ENCODE results near the gene RBBP4.

The RBBP4 gene

DNA sequence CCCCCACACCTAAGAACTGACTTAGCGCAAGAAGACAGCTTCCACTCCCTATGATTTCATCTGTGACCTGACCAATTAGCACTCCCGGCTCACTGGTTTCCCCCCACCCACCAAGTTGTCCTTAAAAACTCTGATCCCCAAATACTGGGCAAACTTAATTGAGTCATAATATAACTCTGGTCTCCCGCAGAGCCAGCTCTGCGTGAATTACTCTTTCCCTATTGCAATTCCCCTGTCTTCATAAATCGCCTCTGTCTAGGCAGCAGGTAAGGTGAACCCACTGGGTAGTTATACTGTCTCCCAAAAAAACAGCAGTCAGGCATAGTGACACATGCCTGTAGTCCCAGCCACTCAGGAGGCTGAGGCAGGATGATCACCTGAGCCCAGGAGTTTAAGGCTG lies 37.5 kb upstream of the RBBP4 start:
- H3K27ac ChIP-seq (ENCODE audit: insufficient read depth in 1 of 2, low read depth in 1 of 2, low read length in 2 of 2, poor library complexity in 1 of 2, severe bottlenecking in 2 of 2), result no peak overlapping the region
- H3K9me3 ChIP-seq (ENCODE audit: control extremely low read depth in 1 of 5, control insufficient read depth in 4 of 5, insufficient read depth in 2 of 5, low read depth in 1 of 5, low read length in 4 of 5), result no peaks in the 10 kb centered on the region
- CTCF ChIA-PET, result no interaction called here
- no peaks in the 10 kb centered on the region for H3K27me3 ChIP-seq (replicated peaks in 2 of 5; ENCODE audit: control insufficient read depth in 4 of 5, insufficient read depth in 5 of 5, low read length in 4 of 5)
- 94% methylated on average over 4 of the region's 5 CpGs for WGBS (ENCODE audit: insufficient coverage)
- H3K4me3 ChIP-seq (ENCODE audit: control insufficient read depth in 1 of 7, extremely low read depth in 1 of 7, insufficient read depth in 4 of 7, low read depth in 2 of 7, low read length in 6 of 7), result no peak overlapping the region
- no peaks in the 10 kb centered on the region for H3K36me3 ChIP-seq (ENCODE audit: control insufficient read depth in 4 of 4, insufficient read depth in 4 of 4, low read length in 3 of 4)
- POLR2A ChIA-PET, result no interaction called here
- H3K4me1 ChIP-seq (ENCODE audit: control extremely low read depth in 1 of 4, control insufficient read depth in 4 of 4, insufficient read depth in 4 of 4, low read length in 3 of 4), result peaks cover 0 to 9% (median 7%) of the 10 kb centered on the region in 4 experiments
- no peak for DNase-seq

DNA sequence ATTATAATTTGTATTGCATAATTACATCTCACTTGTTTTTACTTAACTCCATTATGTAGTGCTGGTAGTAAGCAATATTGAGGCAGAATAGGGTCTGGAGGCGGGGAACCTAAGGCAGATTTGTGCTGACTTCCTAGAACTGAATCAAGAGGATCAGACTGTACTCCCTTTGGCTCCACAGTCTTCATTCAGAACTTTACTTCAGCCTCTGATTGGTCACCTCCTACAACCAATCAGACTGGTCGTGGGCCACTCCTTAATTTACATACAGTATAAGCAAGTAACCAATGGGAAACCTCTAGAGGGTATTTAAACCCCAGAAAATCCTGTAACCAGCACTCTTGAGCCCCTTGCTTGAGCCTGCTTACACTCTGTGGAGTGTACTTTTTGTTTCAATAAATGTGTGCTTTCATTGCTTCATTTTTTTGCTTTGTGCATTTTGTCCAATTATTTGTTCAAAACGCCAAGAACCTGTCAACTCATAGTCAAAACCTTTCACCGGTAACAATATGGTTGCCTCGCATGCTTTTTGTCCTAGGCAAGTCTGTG lies 32.3 kb upstream of the RBBP4 start:
- Histone ChIP-seq H3K4me1 (ENCODE audit: control extremely low read depth in 1 of 4, control insufficient read depth in 4 of 4, insufficient read depth in 4 of 4, low read length in 3 of 4) (peaks cover 3 to 13% (median 12%) of the 10 kb centered on the region in 4 experiments), H3K9me3 (ENCODE audit: control extremely low read depth in 1 of 5, control insufficient read depth in 4 of 5, insufficient read depth in 2 of 5, low read depth in 1 of 5, low read length in 4 of 5) (no peaks in the 10 kb centered on the region), H3K27ac (ENCODE audit: insufficient read depth in 1 of 2, low read depth in 1 of 2, low read length in 2 of 2, poor library complexity in 1 of 2, severe bottlenecking in 2 of 2) (no peak overlapping the region), H3K36me3 (ENCODE audit: control insufficient read depth in 4 of 4, insufficient read depth in 4 of 4, low read length in 3 of 4) (peaks cover 0 to 5% (median under 1%) of the 10 kb centered on the region in 4 experiments), H3K4me3 (ENCODE audit: control insufficient read depth in 1 of 7, extremely low read depth in 1 of 7, insufficient read depth in 4 of 7, low read depth in 2 of 7, low read length in 6 of 7) (no peak overlapping the region), H3K27me3 (replicated peaks in 2 of 5; ENCODE audit: control insufficient read depth in 4 of 5, insufficient read depth in 5 of 5, low read length in 4 of 5) (no peaks in the 10 kb centered on the region)
- ChIA-PET CTCF (interaction anchor here (1.0 to 3.2 kb wide), 4 partner anchors 21 to 99 kb away, joined by 3 to 27 read pairs (median 6); no protein-coding TSS in a partner anchor), POLR2A (no interaction called here)
- DNase-seq, result peak in 2 of 3 donors; percentile 2 to 15
- 94% methylated on average over 3 of the region's 5 CpGs for WGBS (ENCODE audit: insufficient coverage)

GRCh38 chr1:32619701-32620485 lies 31.1 kb upstream of the RBBP4 start:
- peaks cover 0 to 5% (median under 1%) of the 10 kb centered on the region in 4 experiments for H3K36me3 ChIP-seq (ENCODE audit: control insufficient read depth in 4 of 4, insufficient read depth in 4 of 4, low read length in 3 of 4)
- no peaks in the 10 kb centered on the region for H3K9me3 ChIP-seq (ENCODE audit: control extremely low read depth in 1 of 5, control insufficient read depth in 4 of 5, insufficient read depth in 2 of 5, low read depth in 1 of 5, low read length in 4 of 5)
- H3K4me1 ChIP-seq (ENCODE audit: control extremely low read depth in 1 of 4, control insufficient read depth in 4 of 4, insufficient read depth in 4 of 4, low read length in 3 of 4), result peaks cover 3 to 20% (median 13%) of the 10 kb centered on the region in 4 experiments
- no peak overlapping the region for H3K4me3 ChIP-seq (ENCODE audit: control insufficient read depth in 1 of 7, extremely low read depth in 1 of 7, insufficient read depth in 4 of 7, low read depth in 2 of 7, low read length in 6 of 7)
- H3K27me3 ChIP-seq (replicated peaks in 2 of 5; ENCODE audit: control insufficient read depth in 4 of 5, insufficient read depth in 5 of 5, low read length in 4 of 5), result no peaks in the 10 kb centered on the region
- CTCF ChIA-PET, result interaction anchor here (0.8 to 3.2 kb wide), 14 partner anchors 18 to 219 kb away, joined by 3 to 27 read pairs (median 4); no protein-coding TSS in a partner anchor
- WGBS (ENCODE audit: insufficient coverage), result 65% methylated on average over 4 of the region's 5 CpGs
- no peak overlapping the region for H3K27ac ChIP-seq (ENCODE audit: insufficient read depth in 1 of 2, low read depth in 1 of 2, low read length in 2 of 2, poor library complexity in 1 of 2, severe bottlenecking in 2 of 2)
- peak; percentile 47 to 65 (median 61) for DNase-seq
- POLR2A ChIA-PET, result interaction anchor here (0.6 kb wide), 2 partner anchors 30 to 88 kb away, joined by 3 read pairs; no protein-coding TSS in a partner anchor

DNA sequence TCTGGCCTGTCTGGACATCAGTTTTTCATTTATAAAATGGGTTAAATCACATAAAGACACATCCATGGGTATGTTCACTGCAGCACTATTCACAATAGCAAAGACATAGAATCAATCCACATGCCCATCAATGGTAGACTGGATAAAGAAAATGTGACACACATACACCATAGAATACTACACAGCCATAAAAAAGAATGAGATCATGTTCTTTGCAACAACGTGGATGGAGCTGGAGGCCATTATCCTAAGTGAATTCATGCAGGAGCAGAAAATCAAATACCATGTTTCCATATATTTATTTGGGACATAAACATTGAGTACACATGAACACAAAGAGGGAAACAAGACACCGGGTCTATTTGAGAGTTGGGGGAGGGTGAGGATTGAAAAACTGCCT lies 28.8 kb upstream of the RBBP4 start:
- H3K4me3 ChIP-seq (ENCODE audit: control insufficient read depth in 1 of 7, extremely low read depth in 1 of 7, insufficient read depth in 4 of 7, low read depth in 2 of 7, low read length in 6 of 7), result no peak overlapping the region
- POLR2A ChIA-PET, result no interaction called here
- no peak for DNase-seq
- H3K9me3 ChIP-seq (ENCODE audit: control extremely low read depth in 1 of 5, control insufficient read depth in 4 of 5, insufficient read depth in 2 of 5, low read depth in 1 of 5, low read length in 4 of 5), result no peaks in the 10 kb centered on the region
- no CpG with 5 or more reads among the region's 2 CpGs for WGBS (ENCODE audit: insufficient coverage)
- no peaks in the 10 kb centered on the region for H3K27me3 ChIP-seq (replicated peaks in 2 of 5; ENCODE audit: control insufficient read depth in 4 of 5, insufficient read depth in 5 of 5, low read length in 4 of 5)
- H3K27ac ChIP-seq (ENCODE audit: insufficient read depth in 1 of 2, low read depth in 1 of 2, low read length in 2 of 2, poor library complexity in 1 of 2, severe bottlenecking in 2 of 2), result no peak overlapping the region
- H3K4me1 ChIP-seq (ENCODE audit: control extremely low read depth in 1 of 4, control insufficient read depth in 4 of 4, insufficient read depth in 4 of 4, low read length in 3 of 4), result peaks cover 3 to 20% (median 13%) of the 10 kb centered on the region in 4 experiments
- CTCF ChIA-PET, result interaction anchor here (1.0 to 1.7 kb wide), 2 partner anchors 12 to 98 kb away, joined by 4 to 5 read pairs; no protein-coding TSS in a partner anchor
- peaks cover 0 to 13% (median under 1%) of the 10 kb centered on the region in 4 experiments for H3K36me3 ChIP-seq (ENCODE audit: control insufficient read depth in 4 of 4, insufficient read depth in 4 of 4, low read length in 3 of 4)

- Histone ChIP-seq H3K27ac (ENCODE audit: insufficient read depth in 1 of 2, low read depth in 1 of 2, low read length in 2 of 2, poor library complexity in 1 of 2, severe bottlenecking in 2 of 2) (no peak overlapping the region), H3K27me3 (replicated peaks in 2 of 5; ENCODE audit: control insufficient read depth in 4 of 5, insufficient read depth in 5 of 5, low read length in 4 of 5) (no peaks in the 10 kb centered on the region), H3K36me3 (ENCODE audit: control insufficient read depth in 4 of 4, insufficient read depth in 4 of 4, low read length in 3 of 4) (peaks cover 0 to 18% (median 3%) of the 10 kb centered on the region in 4 experiments), H3K9me3 (ENCODE audit: control extremely low read depth in 1 of 5, control insufficient read depth in 4 of 5, insufficient read depth in 2 of 5, low read depth in 1 of 5, low read length in 4 of 5) (no peaks in the 10 kb centered on the region), H3K4me3 (ENCODE audit: control insufficient read depth in 1 of 7, extremely low read depth in 1 of 7, insufficient read depth in 4 of 7, low read depth in 2 of 7, low read length in 6 of 7) (no peak overlapping the region), H3K4me1 (ENCODE audit: control extremely low read depth in 1 of 4, control insufficient read depth in 4 of 4, insufficient read depth in 4 of 4, low read length in 3 of 4) (peaks cover 3 to 20% (median 13%) of the 10 kb centered on the region in 4 experiments)
- WGBS (ENCODE audit: insufficient coverage), result 60% methylated on average over 3 of the region's 3 CpGs
- peak in 2 of 3 donors; percentile 28 to 42 for DNase-seq
- ChIA-PET CTCF (interaction anchor here (0.8 kb wide), 1 partner anchor 222 kb away, joined by 3 read pairs; no protein-coding TSS in a partner anchor), POLR2A (interaction anchor here (0.6 kb wide), 1 partner anchor 89 kb away, joined by 4 read pairs; no protein-coding TSS in a partner anchor)
Measured at GRCh38 chr1:32622806-32623681, 28.0 kb upstream of the RBBP4 start.

- Histone ChIP-seq H3K27me3 (replicated peaks in 2 of 5; ENCODE audit: control insufficient read depth in 4 of 5, insufficient read depth in 5 of 5, low read length in 4 of 5) (no peaks in the 10 kb centered on the region), H3K4me1 (ENCODE audit: control extremely low read depth in 1 of 4, control insufficient read depth in 4 of 4, insufficient read depth in 4 of 4, low read length in 3 of 4) (peaks cover 3 to 20% (median 13%) of the 10 kb centered on the region in 4 experiments), H3K9me3 (ENCODE audit: control extremely low read depth in 1 of 5, control insufficient read depth in 4 of 5, insufficient read depth in 2 of 5, low read depth in 1 of 5, low read length in 4 of 5) (no peaks in the 10 kb centered on the region), H3K4me3 (ENCODE audit: control insufficient read depth in 1 of 7, extremely low read depth in 1 of 7, insufficient read depth in 4 of 7, low read depth in 2 of 7, low read length in 6 of 7) (no peak overlapping the region), H3K27ac (ENCODE audit: insufficient read depth in 1 of 2, low read depth in 1 of 2, low read length in 2 of 2, poor library complexity in 1 of 2, severe bottlenecking in 2 of 2) (no peak overlapping the region), H3K36me3 (ENCODE audit: control insufficient read depth in 4 of 4, insufficient read depth in 4 of 4, low read length in 3 of 4) (peaks cover 0 to 18% (median 3%) of the 10 kb centered on the region in 4 experiments)
- WGBS (ENCODE audit: insufficient coverage), result no CpG with 5 or more reads among the region's 5 CpGs
- CTCF ChIA-PET, result no interaction called here
- POLR2A ChIA-PET, result no interaction called here
- DNase-seq, result peak; percentile 26 to 80 (median 73)
Measured at GRCh38 chr1:32623775-32624174, 27.2 kb upstream of the RBBP4 start.

Data from common myeloid progenitor, CD34-positive (primary cell).